ENCODE measurements around the gene ZNF862. TPM values are rescaled to one million over a fixed set of nuclear protein-coding genes. Genes with fewer than 3 reads are reported as not detected.

The ZNF862 gene
- total and polyA plus RNA-seq, 2 donors (not counting 1 experiment from before 2014, with no cell fraction given), result 24.1 to 33.0 TPM

- Mint-ChIP-seq H3K9me3 (ENCODE audit: insufficient read depth) (no peaks in the 10 kb centered on the region), H3K27ac (no peak overlapping the region), H3K27me3 (no peaks in the 10 kb centered on the region), H3K4me1 (no peaks in the 10 kb centered on the region), H3K4me3 (no peak overlapping the region)
- ChIA-PET CTCF (no interaction called here), POLR2A (no interaction called here)
- TF ChIP-seq EZH2 (IDR thresholded peaks at IDR 0.05; ENCODE audit: borderline replicate concordance, insufficient read depth, low read depth, low read length, poor library complexity, severe bottlenecking) (no peak), CTCF (IDR thresholded peaks at IDR 0.05) (no peak)
- 83% methylated on average over 12 of the region's 12 CpGs for WGBS (ENCODE audit: insufficient coverage)
- Histone ChIP-seq H3K27me3 (replicated peaks in 1 of 4; ENCODE audit: control extremely low read depth in 1 of 4, control insufficient read depth in 3 of 4, insufficient read depth in 4 of 4, low read length in 3 of 4) (no peaks in the 10 kb centered on the region), H3K4me3 (ENCODE audit: control extremely low read depth in 1 of 5, extremely low read depth in 1 of 5, insufficient read depth in 1 of 5, low read depth in 2 of 5, low read length in 4 of 5) (no peak overlapping the region), H3K9me3 (ENCODE audit: control extremely low read depth in 1 of 3, control insufficient read depth in 2 of 3, insufficient read depth in 1 of 3, low read length in 2 of 3) (no peaks in the 10 kb centered on the region), H3K4me1 (ENCODE audit: control insufficient read depth in 2 of 2, insufficient read depth in 2 of 2, low read length in 2 of 2) (no peaks in the 10 kb centered on the region), H3K4me2 (replicated peaks; ENCODE audit: low read depth, low read length, poor library complexity, severe bottlenecking) (no peak overlapping the region), H3K79me2 (ENCODE audit: control insufficient read depth, insufficient read depth, low read length) (no peaks in the 10 kb centered on the region), H3K9ac (ENCODE audit: low read length) (no peak overlapping the region), H4K20me1 (ENCODE audit: control insufficient read depth, insufficient read depth, low read length, poor library complexity, severe bottlenecking) (no peaks in the 10 kb centered on the region), H2AFZ (ENCODE audit: insufficient read depth, low read depth, low read length, poor library complexity, severe bottlenecking) (no peak overlapping the region), H3K27ac (ENCODE audit: low read length in 2 of 2) (no peak overlapping the region), H3K36me3 (replicated peaks in 1 of 2; ENCODE audit: control extremely low read depth in 1 of 2, control insufficient read depth in 1 of 2, extremely low read depth in 1 of 2, insufficient read depth in 2 of 2, low read length in 1 of 2) (no peaks in the 10 kb centered on the region)
- intact Hi-C loops (cut with micrococcal nuclease), result no loop called here
- DNase-seq (no peak), ATAC-seq (ENCODE audit: low read depth) (no peak)
Measured at GRCh38 chr7:149815121-149815520, 23.1 kb upstream of the ZNF862 start.

- no peak overlapping the region for H3K27ac Mint-ChIP-seq
- Histone ChIP-seq H3K27me3 (replicated peaks in 1 of 4; ENCODE audit: control extremely low read depth in 1 of 4, control insufficient read depth in 3 of 4, insufficient read depth in 4 of 4, low read length in 3 of 4) (no peaks in the 10 kb centered on the region), H3K4me2 (replicated peaks; ENCODE audit: low read depth, low read length, poor library complexity, severe bottlenecking) (no peak overlapping the region), H4K20me1 (ENCODE audit: control insufficient read depth, insufficient read depth, low read length, poor library complexity, severe bottlenecking) (no peaks in the 10 kb centered on the region), H3K79me2 (ENCODE audit: control insufficient read depth, insufficient read depth, low read length) (no peaks in the 10 kb centered on the region), H3K9me3 (ENCODE audit: control extremely low read depth in 1 of 3, control insufficient read depth in 2 of 3, insufficient read depth in 1 of 3, low read length in 2 of 3) (no peaks in the 10 kb centered on the region), H3K4me3 (ENCODE audit: control extremely low read depth in 1 of 5, extremely low read depth in 1 of 5, insufficient read depth in 1 of 5, low read depth in 2 of 5, low read length in 4 of 5) (no peak overlapping the region), H3K4me1 (ENCODE audit: control insufficient read depth in 2 of 2, insufficient read depth in 2 of 2, low read length in 2 of 2) (no peaks in the 10 kb centered on the region), H3K9ac (ENCODE audit: low read length) (no peak overlapping the region), H3K27ac (ENCODE audit: low read length in 2 of 2) (no peak overlapping the region), H2AFZ (ENCODE audit: insufficient read depth, low read depth, low read length, poor library complexity, severe bottlenecking) (no peak overlapping the region), H3K36me3 (replicated peaks in 1 of 2; ENCODE audit: control extremely low read depth in 1 of 2, control insufficient read depth in 1 of 2, extremely low read depth in 1 of 2, insufficient read depth in 2 of 2, low read length in 1 of 2) (no peaks in the 10 kb centered on the region)
- H3K27me3 Mint-ChIP-seq, result no peaks in the 10 kb centered on the region
- ATAC-seq (ENCODE audit: low read depth) (no peak), DNase-seq (no peak)
- no peaks in the 10 kb centered on the region for H3K4me1 Mint-ChIP-seq
- ChIA-PET POLR2A (no interaction called here), CTCF (no interaction called here)
- H3K9me3 Mint-ChIP-seq (ENCODE audit: insufficient read depth), result no peaks in the 10 kb centered on the region
- H3K4me3 Mint-ChIP-seq, result no peak overlapping the region
- intact Hi-C loops (cut with micrococcal nuclease), result no loop called here
- WGBS (ENCODE audit: insufficient coverage), result 97% methylated on average over 16 of the region's 16 CpGs
- TF ChIP-seq EZH2 (IDR thresholded peaks at IDR 0.05; ENCODE audit: borderline replicate concordance, insufficient read depth, low read depth, low read length, poor library complexity, severe bottlenecking) (no peak), CTCF (IDR thresholded peaks at IDR 0.05) (no peak)
Measured at GRCh38 chr7:149815661-149816266, 22.4 kb upstream of the ZNF862 start.
